ENCODE results near the gene MTMR3. TPM values are rescaled to one million over a fixed set of nuclear protein-coding genes. Genes with fewer than 3 reads are reported as not detected.

The MTMR3 gene
- total RNA-seq, 2 experiments from 2014 or later: 16.3 to 16.9 TPM

GRCh38 chr22:29989446-29989845 lies 106.5 kb downstream of the MTMR3 start:
- Mint-ChIP-seq H3K27ac (no peak overlapping the region), H3K36me3 (peaks cover 6% of the 10 kb centered on the region), H3K9me3 (no peaks in the 10 kb centered on the region)

GRCh38 chr22:29992341-29993275 lies 109.6 kb downstream of the MTMR3 start:
- Mint-ChIP-seq H3K36me3 (peaks cover 6% of the 10 kb centered on the region), H3K27me3 (no peaks in the 10 kb centered on the region), H3K9me3 (no peaks in the 10 kb centered on the region), H3K4me1 (peaks cover 5% of the 10 kb centered on the region), H3K27ac (no peak overlapping the region), H3K4me3 (no peak overlapping the region)
- DNase-seq: no peak

More at GRCh38 chr22:29989446-29989845, 106.5 kb downstream of the MTMR3 start:
- H3K4me1 Mint-ChIP-seq: peaks cover 5% of the 10 kb centered on the region
- no peaks in the 10 kb centered on the region for H3K27me3 Mint-ChIP-seq
- no peak for DNase-seq
- no peak overlapping the region for H3K4me3 Mint-ChIP-seq

GRCh38 chr22:29994027-29994715 lies 111.2 kb downstream of the MTMR3 start:
- DNase-seq: no peak
- H3K4me3 Mint-ChIP-seq: no peak overlapping the region
- peaks cover 8% of the 10 kb centered on the region for H3K36me3 Mint-ChIP-seq
- H3K27me3 Mint-ChIP-seq: no peaks in the 10 kb centered on the region
- no peaks in the 10 kb centered on the region for H3K9me3 Mint-ChIP-seq
- no peak overlapping the region for H3K27ac Mint-ChIP-seq
- peaks cover 5% of the 10 kb centered on the region for H3K4me1 Mint-ChIP-seq

- no peak for DNase-seq
- peaks cover 5% of the 10 kb centered on the region for H3K4me1 Mint-ChIP-seq
- H3K4me3 Mint-ChIP-seq: no peak overlapping the region
- no peak overlapping the region for H3K27ac Mint-ChIP-seq
- H3K27me3 Mint-ChIP-seq: no peaks in the 10 kb centered on the region
- no peaks in the 10 kb centered on the region for H3K9me3 Mint-ChIP-seq
- H3K36me3 Mint-ChIP-seq: peaks cover 8% of the 10 kb centered on the region
These were observed 112.0 kb downstream of the MTMR3 start for GRCh38 chr22:29994943-29995342.

- DNase-seq: no peak
- Mint-ChIP-seq H3K27ac (no peak overlapping the region), H3K9me3 (no peaks in the 10 kb centered on the region), H3K4me1 (peaks cover 10% of the 10 kb centered on the region), H3K4me3 (no peak overlapping the region), H3K27me3 (no peaks in the 10 kb centered on the region), H3K36me3 (peaks cover 2% of the 10 kb centered on the region)
These were observed 114.1 kb downstream of the MTMR3 start for GRCh38 chr22:29997107-29997506.

- Mint-ChIP-seq H3K27ac (no peak overlapping the region), H3K4me1 (peaks cover 10% of the 10 kb centered on the region), H3K4me3 (no peak overlapping the region), H3K27me3 (no peaks in the 10 kb centered on the region), H3K36me3 (peaks cover 2% of the 10 kb centered on the region), H3K9me3 (no peaks in the 10 kb centered on the region)
- DNase-seq: no peak
These were observed 114.5 kb downstream of the MTMR3 start for GRCh38 chr22:29997516-29997915.

GRCh38 chr22:29998627-29999384 lies 115.8 kb downstream of the MTMR3 start:
- no peak for DNase-seq
- H3K9me3 Mint-ChIP-seq: no peaks in the 10 kb centered on the region
- H3K27ac Mint-ChIP-seq: no peak overlapping the region
- H3K36me3 Mint-ChIP-seq: peaks cover 2% of the 10 kb centered on the region
- no peak overlapping the region for H3K4me3 Mint-ChIP-seq
- peaks cover 9% of the 10 kb centered on the region for H3K4me1 Mint-ChIP-seq
- H3K27me3 Mint-ChIP-seq: no peaks in the 10 kb centered on the region

GRCh38 chr22:30000566-30000965 lies 117.6 kb downstream of the MTMR3 start:
- Mint-ChIP-seq H3K4me1 (peaks cover 4% of the 10 kb centered on the region), H3K27ac (no peak overlapping the region), H3K27me3 (no peaks in the 10 kb centered on the region), H3K36me3 (peaks cover 2% of the 10 kb centered on the region), H3K4me3 (no peak overlapping the region), H3K9me3 (no peaks in the 10 kb centered on the region)
- DNase-seq: no peak

GRCh38 chr22:30001459-30001858 lies 118.5 kb downstream of the MTMR3 start:
- DNase-seq: no peak
- H3K4me1 Mint-ChIP-seq: peaks cover 4% of the 10 kb centered on the region
- H3K4me3 Mint-ChIP-seq: no peak overlapping the region
- peaks cover 2% of the 10 kb centered on the region for H3K36me3 Mint-ChIP-seq
- H3K27ac Mint-ChIP-seq: no peak overlapping the region
- H3K9me3 Mint-ChIP-seq: no peaks in the 10 kb centered on the region
- no peaks in the 10 kb centered on the region for H3K27me3 Mint-ChIP-seq

- Mint-ChIP-seq H3K9me3 (no peaks in the 10 kb centered on the region), H3K27me3 (no peaks in the 10 kb centered on the region), H3K27ac (no peak overlapping the region), H3K4me3 (no peak overlapping the region), H3K4me1 (peaks cover 6% of the 10 kb centered on the region), H3K36me3 (peaks cover 2% of the 10 kb centered on the region)
- DNase-seq: no peak
These were observed 120.0 kb downstream of the MTMR3 start for GRCh38 chr22:30002861-30003486.

- Mint-ChIP-seq H3K9me3 (no peaks in the 10 kb centered on the region), H3K4me1 (peaks cover 8% of the 10 kb centered on the region), H3K27me3 (no peaks in the 10 kb centered on the region), H3K36me3 (no peaks in the 10 kb centered on the region), H3K27ac (no peak overlapping the region), H3K4me3 (no peak overlapping the region)
- DNase-seq: no peak
These were observed 121.1 kb downstream of the MTMR3 start for GRCh38 chr22:30004101-30004500.

- Mint-ChIP-seq H3K9me3 (no peaks in the 10 kb centered on the region), H3K27me3 (no peaks in the 10 kb centered on the region), H3K36me3 (no peaks in the 10 kb centered on the region), H3K4me1 (peaks cover 8% of the 10 kb centered on the region), H3K4me3 (no peak overlapping the region), H3K27ac (no peak overlapping the region)
- no peak for DNase-seq
These were observed 121.7 kb downstream of the MTMR3 start for GRCh38 chr22:30004694-30005093.

- H3K9me3 Mint-ChIP-seq: no peaks in the 10 kb centered on the region
These were observed 122.4 kb downstream of the MTMR3 start for GRCh38 chr22:30005213-30005857.

GRCh38 chr22:30007361-30007760 lies 124.4 kb downstream of the MTMR3 start:
- Mint-ChIP-seq H3K4me1 (peaks cover 4% of the 10 kb centered on the region), H3K4me3 (no peak overlapping the region), H3K27ac (no peak overlapping the region), H3K36me3 (no peaks in the 10 kb centered on the region), H3K27me3 (no peaks in the 10 kb centered on the region), H3K9me3 (no peaks in the 10 kb centered on the region)
- no peak for DNase-seq

More at GRCh38 chr22:30005213-30005857, 122.4 kb downstream of the MTMR3 start:
- peaks cover 8% of the 10 kb centered on the region for H3K4me1 Mint-ChIP-seq
- H3K27me3 Mint-ChIP-seq: no peaks in the 10 kb centered on the region
- H3K4me3 Mint-ChIP-seq: no peak overlapping the region
- no peaks in the 10 kb centered on the region for H3K36me3 Mint-ChIP-seq
- DNase-seq: peak; percentile 49
- H3K27ac Mint-ChIP-seq: no peak overlapping the region
